Mesothelial cell of epicardium (in vitro differentiated cells): ENCODE measurements around the gene MRPS33. TPM values are rescaled to one million over a fixed set of nuclear protein-coding genes. Genes with fewer than 3 reads are reported as not detected.

Source experiments
- DNase-seq, 2 experiments: peaks; one replicate each; pipeline ENCODE4 v3.0.0; 2021; ENCODE audit warnings: low spot score in 2 of 2; ENCODE audit not compliant: unreplicated experiment in 2 of 2
- H3K27ac Mint-ChIP-seq: 2 replicates; pipeline ENCODE4 v1.8.0; 2021; ENCODE audit warnings: mixed read lengths
- H3K27me3 Mint-ChIP-seq: 2 replicates; pipeline ENCODE4 v1.8.0; 2021; ENCODE audit warnings: low read depth, mixed read lengths
- H3K36me3 Mint-ChIP-seq: 2 replicates; pipeline ENCODE4 v1.8.0; 2021; ENCODE audit warnings: mixed read lengths
- H3K4me1 Mint-ChIP-seq: 2 replicates; pipeline ENCODE4 v1.8.0; 2021; ENCODE audit warnings: mixed read lengths
- H3K4me3 Mint-ChIP-seq: 2 replicates; pipeline ENCODE4 v1.8.0; 2021; ENCODE audit warnings: mild to moderate bottlenecking, moderate library complexity, mixed read lengths
- H3K9me3 Mint-ChIP-seq: 2 replicates; pipeline ENCODE4 v1.8.0; 2021; ENCODE audit warnings: mixed read lengths
- CTCF ChIP-seq: fragments of 200-600 bp; sonication (generic); IDR thresholded peaks from one replicate; pipeline ENCODE4 v1.5.0; 2021; ENCODE audit warnings: antibody characterized with exemption; ENCODE audit not compliant: unreplicated experiment
- total RNA-seq: library from RNA; stranded (reverse); gene quantifications from 3 replicates; pipeline ENCODE4 v1.2.1, GENCODE V29; 2021

Gene MRPS33
- total RNA-seq, 1 donor from 2014 or later: 41.5 TPM

GRCh38 chr7:141028767-141029166, 14.0 kb upstream of the MRPS33 start:
- H3K4me1 Mint-ChIP-seq: no peaks in the 10 kb centered on the region
- no peak overlapping the region for H3K27ac Mint-ChIP-seq
- no peaks in the 10 kb centered on the region for H3K36me3 Mint-ChIP-seq
- DNase-seq: no peak
- no peaks in the 10 kb centered on the region for H3K27me3 Mint-ChIP-seq
- TF ChIP-seq CTCF: no peak
- H3K4me3 Mint-ChIP-seq: no peak overlapping the region
- H3K9me3 Mint-ChIP-seq: peaks cover 50% of the 10 kb centered on the region

GRCh38 chr7:141027043-141027442, 12.3 kb upstream of the MRPS33 start:
- H3K4me1 Mint-ChIP-seq: no peaks in the 10 kb centered on the region
- peaks cover 54% of the 10 kb centered on the region for H3K9me3 Mint-ChIP-seq
- no peak for TF ChIP-seq CTCF
- no peak overlapping the region for H3K4me3 Mint-ChIP-seq
- H3K27ac Mint-ChIP-seq: no peak overlapping the region
- peaks cover 10% of the 10 kb centered on the region for H3K27me3 Mint-ChIP-seq
- H3K36me3 Mint-ChIP-seq: no peaks in the 10 kb centered on the region
- no peak for DNase-seq

- H3K27me3 Mint-ChIP-seq: peaks cover 28% of the 10 kb centered on the region
- no peaks in the 10 kb centered on the region for H3K4me1 Mint-ChIP-seq
- no peak overlapping the region for H3K27ac Mint-ChIP-seq
- TF ChIP-seq CTCF: no peak
- no peak for DNase-seq
- no peak overlapping the region for H3K4me3 Mint-ChIP-seq
- peaks cover 48% of the 10 kb centered on the region for H3K9me3 Mint-ChIP-seq
- no peaks in the 10 kb centered on the region for H3K36me3 Mint-ChIP-seq
Measured at GRCh38 chr7:141024668-141025067, 9.9 kb upstream of the MRPS33 start.

GRCh38 chr7:141023295-141023694, 8.5 kb upstream of the MRPS33 start:
- peaks cover 34% of the 10 kb centered on the region for H3K27me3 Mint-ChIP-seq
- DNase-seq: no peak
- H3K4me1 Mint-ChIP-seq: no peaks in the 10 kb centered on the region

GRCh38 chr7:141017555-141017954, 2.8 kb upstream of the MRPS33 start:
- peaks cover 14% of the 10 kb centered on the region for H3K4me1 Mint-ChIP-seq
- H3K36me3 Mint-ChIP-seq: no peaks in the 10 kb centered on the region
- H3K27me3 Mint-ChIP-seq: peaks cover 48% of the 10 kb centered on the region
- peaks cover 9% of the 10 kb centered on the region for H3K9me3 Mint-ChIP-seq
- TF ChIP-seq CTCF: no peak
- H3K27ac Mint-ChIP-seq: no peak overlapping the region
- DNase-seq: no peak
- H3K4me3 Mint-ChIP-seq: no peak overlapping the region

More at GRCh38 chr7:141023295-141023694, 8.5 kb upstream of the MRPS33 start:
- Mint-ChIP-seq H3K9me3 (peaks cover 38% of the 10 kb centered on the region), H3K36me3 (no peaks in the 10 kb centered on the region), H3K4me3 (no peak overlapping the region), H3K27ac (no peak overlapping the region)
- no peak for TF ChIP-seq CTCF

- DNase-seq: no peak
- Mint-ChIP-seq H3K36me3 (no peaks in the 10 kb centered on the region), H3K4me3 (no peak overlapping the region), H3K27ac (no peak overlapping the region), H3K9me3 (peaks cover 7% of the 10 kb centered on the region), H3K4me1 (peaks cover 14% of the 10 kb centered on the region), H3K27me3 (peaks cover 38% of the 10 kb centered on the region)
- TF ChIP-seq CTCF: no peak
Measured at GRCh38 chr7:141016349-141016748, 1.6 kb upstream of the MRPS33 start.
